CD4-positive, alpha-beta T cell (primary cell): Measurements from ENCODE around the gene TEN1. TPM values are rescaled to one million over a fixed set of nuclear protein-coding genes. Genes with fewer than 3 reads are reported as not detected.

Source experiments
- ATAC-seq: fragments of 200-7000 bp; cut with Tn5 transposase; one replicate; pipeline ENCODE4 v1.10.0; 2022; ENCODE audit warnings: mild to moderate bottlenecking; ENCODE audit not compliant: poor library complexity
- CTCF ChIA-PET: fragments of 350-600 bp; sonication (Branson Sonifier 250); formaldehyde crosslinking; loops from one replicate; lab custom pipeline; 2021; ENCODE audit warnings: antibody characterized with exemption, inconsistent platforms; lab: Charles Lee
- POLR2A ChIA-PET: fragments of 350-600 bp; sonication (Branson Sonifier 250); formaldehyde crosslinking; loops from one replicate; lab custom pipeline; 2021; ENCODE audit warnings: antibody characterized with exemption, inconsistent platforms; lab: Charles Lee
- DNase-seq, 14 experiments: peaks; one replicate each; pipeline ENCODE4 v3.0.0-alpha.2; 2013 to 2020; ENCODE audit warnings: mixed read lengths in 2 of 14
- H3K27ac ChIP-seq, 2 donors: one replicate each; pipeline versions ENCODE4 v1.5.1 to v1.7.0; 2013; ENCODE audit warnings: low read length in 2 of 2, low read depth in 1 of 2, mild to moderate bottlenecking in 1 of 2
- H3K27me3 ChIP-seq, 2 experiments: 1 replicate in 1 of 2; 2 replicates in 1 of 2; pipeline versions ENCODE4 v1.6.1 to v1.7.0; 2013; ENCODE audit warnings: low read length in 2 of 2, control low read depth in 1 of 2, mild to moderate bottlenecking in 1 of 2, moderate library complexity in 1 of 2; ENCODE audit not compliant: insufficient read depth in 2 of 2, control insufficient read depth in 1 of 2
- H3K36me3 ChIP-seq: one replicate; pipeline ENCODE4 v1.6.1; 2013; ENCODE audit warnings: low read length, control low read depth; ENCODE audit not compliant: insufficient read depth
- H3K4me1 ChIP-seq: one replicate; pipeline ENCODE4 v1.6.1; 2013; ENCODE audit warnings: low read length, control low read depth; ENCODE audit not compliant: insufficient read depth
- H3K4me3 ChIP-seq: one replicate; pipeline ENCODE4 v1.5.1; 2013; ENCODE audit warnings: mild to moderate bottlenecking, low read length, moderate library complexity
- H3K9me3 ChIP-seq, 2 experiments: 1 replicate in 1 of 2; 2 replicates in 1 of 2; pipeline versions ENCODE4 v1.6.1 to v1.7.0; 2013; ENCODE audit warnings: low read length in 2 of 2, mild to moderate bottlenecking in 2 of 2, control low read depth in 1 of 2, moderate library complexity in 1 of 2; ENCODE audit not compliant: control insufficient read depth in 1 of 2, insufficient read depth in 1 of 2
- H3K27ac Mint-ChIP-seq: one replicate; pipeline ENCODE4 v1.8.0; 2020; ENCODE audit warnings: mixed read lengths
- H3K27me3 Mint-ChIP-seq: one replicate; pipeline ENCODE4 v1.8.0; 2021; ENCODE audit warnings: mixed read lengths
- H3K36me3 Mint-ChIP-seq: one replicate; pipeline ENCODE4 v1.8.0; 2021; ENCODE audit warnings: low read depth, mixed read lengths
- H3K4me1 Mint-ChIP-seq: one replicate; pipeline ENCODE4 v1.8.0; 2021; ENCODE audit warnings: low read depth, mixed read lengths
- H3K4me3 Mint-ChIP-seq: one replicate; pipeline ENCODE4 v1.8.0; 2020; ENCODE audit warnings: mild to moderate bottlenecking, mixed read lengths
- H3K9me3 Mint-ChIP-seq: one replicate; pipeline ENCODE4 v1.8.0; 2020; ENCODE audit warnings: mixed read lengths
- intact Hi-C, 2 experiments: fragments of 100-400 bp; cut with DNase I in 1 of 2; cut with micrococcal nuclease in 1 of 2; formaldehyde crosslinking; loops; one replicate each; pipeline versions ENCODE4 v1.15.1 to v1.9.0; 2023 to 2025; cut with DNase I, micrococcal nuclease
- total RNA-seq, 174 experiments: library from RNA in 2 of 174; stranded (reverse) in 2 of 174; gene quantifications; one replicate each; pipeline ENCODE4 v1.2.3 and lab custom pipeline; 2021 to 2026
- TF ChIP-seq, protein P1 (sequence below): fragments of 200-600 bp; IDR thresholded peaks from one replicate; pipeline ENCODE4 v1.8.0; 2022; ENCODE audit warnings: antibody characterized with exemption, mild to moderate bottlenecking

TEN1 gene
- total RNA-seq, 2 experiments from 2014 or later: 13.0 to 13.8 TPM

DNA sequence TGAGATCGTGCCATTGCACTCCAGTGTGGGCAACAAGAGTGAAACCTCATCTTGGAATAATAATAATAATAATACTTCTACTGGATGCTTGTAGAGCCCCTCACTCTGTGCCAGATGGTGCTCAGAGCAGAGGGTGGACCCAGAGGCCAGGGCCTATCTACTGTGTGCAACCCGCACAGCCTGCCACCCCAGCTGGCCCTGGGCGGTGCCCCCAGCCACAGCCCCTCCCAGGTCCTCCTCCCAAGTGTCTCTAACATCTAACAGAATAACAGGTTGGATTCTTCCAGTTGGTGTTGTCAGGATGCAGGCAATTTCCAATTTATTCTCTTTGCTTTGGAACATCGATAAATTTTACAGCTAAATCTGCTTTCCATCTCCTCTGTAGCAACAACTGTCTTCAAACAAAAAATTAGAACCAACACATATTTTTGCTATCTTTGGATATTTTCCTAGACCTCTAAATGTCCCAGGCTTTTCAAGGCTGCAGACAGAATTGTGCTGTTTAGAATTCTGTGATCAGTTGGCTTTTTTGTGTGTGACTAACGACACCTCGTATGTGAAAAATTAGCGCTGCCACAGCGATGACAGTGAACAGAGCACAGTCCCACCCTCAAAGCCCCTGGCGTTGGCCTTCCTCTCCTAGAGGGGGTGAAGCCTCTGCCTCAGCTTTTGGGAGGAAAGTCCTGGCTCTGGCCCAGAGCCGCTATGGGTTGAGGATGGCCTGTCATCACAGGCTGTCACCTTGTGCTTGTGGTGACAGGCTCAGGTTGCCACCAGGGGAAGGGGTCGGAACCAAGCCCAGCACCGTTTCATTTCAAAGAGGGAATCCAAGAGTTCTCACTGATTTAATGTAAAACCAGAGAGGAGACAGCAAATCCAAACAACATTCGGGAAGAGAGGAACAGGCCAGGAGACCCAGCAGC is 55.6 kb downstream of the TEN1 start:
- POLR2A ChIA-PET: no interaction called here
- H3K27ac Mint-ChIP-seq: no peak overlapping the region

DNA sequence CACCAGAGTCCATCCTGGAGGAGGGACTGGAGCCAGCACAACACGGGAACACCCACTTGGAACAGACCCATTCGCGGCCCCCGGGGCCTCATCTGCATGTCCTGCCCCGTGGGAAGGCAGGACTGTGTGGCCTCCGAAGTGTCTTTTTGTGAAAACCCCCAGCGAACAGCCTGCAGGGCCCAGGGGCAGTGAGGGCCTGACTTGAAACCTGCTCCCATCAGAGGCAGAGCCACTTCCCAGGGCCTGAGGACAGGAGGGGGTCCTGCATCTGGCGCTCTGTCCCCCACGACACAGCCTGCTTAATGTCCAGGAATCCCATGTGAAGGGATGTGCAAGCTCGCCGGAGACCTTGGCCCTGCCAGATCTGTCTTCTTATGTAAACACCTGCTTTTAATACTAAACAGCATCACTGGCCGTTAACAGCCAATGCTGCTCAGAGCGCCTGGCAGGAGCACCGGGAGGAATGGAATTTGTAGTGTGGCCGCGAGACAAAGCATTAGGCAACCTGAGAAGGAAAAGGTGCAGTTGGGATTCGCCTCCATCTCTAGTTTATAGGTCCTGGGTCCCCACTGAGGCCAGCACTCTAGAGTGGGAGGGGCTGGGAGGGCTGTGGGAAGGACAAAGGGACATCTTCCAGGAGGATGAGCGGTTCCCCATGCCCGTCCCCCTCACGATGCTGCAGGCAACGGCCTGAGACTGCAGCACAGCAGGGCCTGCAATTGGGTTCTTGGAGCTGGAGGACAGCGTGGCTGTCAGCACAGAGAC is 57.6 kb downstream of the TEN1 start:
- Histone ChIP-seq H3K4me1 (no peaks in the 10 kb centered on the region), H3K9me3 (no peaks in the 10 kb centered on the region), H3K27ac (no peak overlapping the region), H3K4me3 (no peak overlapping the region), H3K36me3 (peaks cover 38% of the 10 kb centered on the region), H3K27me3 (no peaks in the 10 kb centered on the region)
- DNase-seq (no peak), ATAC-seq (no peak)
- Mint-ChIP-seq H3K27ac (no peak overlapping the region), H3K27me3 (no peaks in the 10 kb centered on the region), H3K36me3 (peaks cover 40% of the 10 kb centered on the region), H3K9me3 (no peaks in the 10 kb centered on the region), H3K4me1 (no peaks in the 10 kb centered on the region), H3K4me3 (no peak overlapping the region)
- TF ChIP-seq, protein P1, sequence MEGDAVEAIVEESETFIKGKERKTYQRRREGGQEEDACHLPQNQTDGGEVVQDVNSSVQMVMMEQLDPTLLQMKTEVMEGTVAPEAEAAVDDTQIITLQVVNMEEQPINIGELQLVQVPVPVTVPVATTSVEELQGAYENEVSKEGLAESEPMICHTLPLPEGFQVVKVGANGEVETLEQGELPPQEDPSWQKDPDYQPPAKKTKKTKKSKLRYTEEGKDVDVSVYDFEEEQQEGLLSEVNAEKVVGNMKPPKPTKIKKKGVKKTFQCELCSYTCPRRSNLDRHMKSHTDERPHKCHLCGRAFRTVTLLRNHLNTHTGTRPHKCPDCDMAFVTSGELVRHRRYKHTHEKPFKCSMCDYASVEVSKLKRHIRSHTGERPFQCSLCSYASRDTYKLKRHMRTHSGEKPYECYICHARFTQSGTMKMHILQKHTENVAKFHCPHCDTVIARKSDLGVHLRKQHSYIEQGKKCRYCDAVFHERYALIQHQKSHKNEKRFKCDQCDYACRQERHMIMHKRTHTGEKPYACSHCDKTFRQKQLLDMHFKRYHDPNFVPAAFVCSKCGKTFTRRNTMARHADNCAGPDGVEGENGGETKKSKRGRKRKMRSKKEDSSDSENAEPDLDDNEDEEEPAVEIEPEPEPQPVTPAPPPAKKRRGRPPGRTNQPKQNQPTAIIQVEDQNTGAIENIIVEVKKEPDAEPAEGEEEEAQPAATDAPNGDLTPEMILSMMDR: no peak
- ChIA-PET POLR2A (no interaction called here), CTCF (no interaction called here)
- intact Hi-C loops: no loop called here

More for the DNA sequence above, 55.6 kb downstream of the TEN1 start:
- peaks cover 20% of the 10 kb centered on the region for H3K36me3 Mint-ChIP-seq
- H3K9me3 Mint-ChIP-seq: no peaks in the 10 kb centered on the region
- Histone ChIP-seq H3K27ac (no peak overlapping the region), H3K27me3 (no peaks in the 10 kb centered on the region), H3K9me3 (no peaks in the 10 kb centered on the region), H3K4me3 (no peak overlapping the region), H3K36me3 (peaks cover 19% of the 10 kb centered on the region), H3K4me1 (peaks cover 12% of the 10 kb centered on the region)
- ATAC-seq: no peak
- no peaks in the 10 kb centered on the region for H3K27me3 Mint-ChIP-seq
- intact Hi-C loops: no loop called here
- H3K4me1 Mint-ChIP-seq: peaks cover 4% of the 10 kb centered on the region
- no peak overlapping the region for H3K4me3 Mint-ChIP-seq
- CTCF ChIA-PET: no interaction called here
- DNase-seq: no peak
- TF ChIP-seq, protein P1: no peak

DNA sequence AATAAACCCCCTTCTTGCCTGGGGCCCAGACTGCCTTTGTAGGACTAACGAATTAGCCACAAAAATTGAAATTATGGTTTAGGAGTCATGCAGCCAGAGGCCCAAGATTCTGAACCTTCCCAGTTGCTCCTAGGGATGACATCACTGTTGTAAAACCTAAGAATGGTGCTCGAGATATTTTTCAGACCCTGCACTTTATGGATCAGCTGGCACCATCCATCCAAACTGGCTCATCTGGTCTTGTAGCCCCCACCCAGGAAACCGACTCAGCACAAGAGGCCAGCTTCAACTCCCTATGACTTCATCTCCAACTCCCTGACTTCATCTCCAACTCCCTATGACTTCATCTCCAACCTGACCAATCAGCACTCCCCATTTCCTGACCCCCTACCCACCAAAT is 59.0 kb downstream of the TEN1 start:
- Histone ChIP-seq H3K27ac (no peak overlapping the region), H3K36me3 (peaks cover 50% of the 10 kb centered on the region), H3K4me1 (no peaks in the 10 kb centered on the region), H3K4me3 (no peak overlapping the region), H3K9me3 (no peaks in the 10 kb centered on the region), H3K27me3 (no peaks in the 10 kb centered on the region)
- Mint-ChIP-seq H3K27me3 (no peaks in the 10 kb centered on the region), H3K4me1 (no peaks in the 10 kb centered on the region), H3K27ac (peak overlapping the region; percentile 24), H3K36me3 (peaks cover 51% of the 10 kb centered on the region), H3K4me3 (no peak overlapping the region), H3K9me3 (no peaks in the 10 kb centered on the region)
- TF ChIP-seq, protein P1: no peak
- ATAC-seq (no peak), DNase-seq (no peak)
- intact Hi-C loops: no loop called here
- CTCF ChIA-PET: no interaction called here
- POLR2A ChIA-PET: no interaction called here
